ENCODE measurements around the gene PDIA3.

DNA sequence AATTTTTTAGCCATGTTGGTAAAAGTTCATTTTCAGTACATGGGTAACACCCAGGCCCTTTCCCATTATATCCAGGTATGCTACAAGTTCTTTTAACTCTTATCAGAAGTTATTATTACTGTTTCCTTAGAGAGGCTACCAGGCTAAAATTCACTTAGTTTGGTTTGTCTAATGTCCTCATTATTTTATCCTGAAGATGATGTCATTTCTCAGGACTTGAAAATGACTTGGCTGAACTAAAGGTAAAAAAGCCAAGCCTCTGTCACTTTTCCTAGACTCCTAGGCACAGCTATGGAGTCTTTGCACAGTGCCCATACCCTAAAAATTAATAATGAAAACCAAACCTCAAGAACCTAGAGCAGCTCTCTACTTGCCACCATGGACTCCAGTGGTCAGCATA is 26.4 kb downstream of the PDIA3 start:
- no peak for TF ChIP-seq SIN3A (IDR thresholded peaks at IDR 0.05; ENCODE audit: borderline replicate concordance, insufficient read depth, low read length)
- no peak for TF ChIP-seq TAF1 (IDR thresholded peaks at IDR 0.05; ENCODE audit: borderline replicate concordance, insufficient read depth, low read length)
- no peak for TF ChIP-seq POLR2AphosphoS5 (IDR thresholded peaks at IDR 0.05; ENCODE audit: low read depth, low read length)
- TF ChIP-seq, protein P1, sequence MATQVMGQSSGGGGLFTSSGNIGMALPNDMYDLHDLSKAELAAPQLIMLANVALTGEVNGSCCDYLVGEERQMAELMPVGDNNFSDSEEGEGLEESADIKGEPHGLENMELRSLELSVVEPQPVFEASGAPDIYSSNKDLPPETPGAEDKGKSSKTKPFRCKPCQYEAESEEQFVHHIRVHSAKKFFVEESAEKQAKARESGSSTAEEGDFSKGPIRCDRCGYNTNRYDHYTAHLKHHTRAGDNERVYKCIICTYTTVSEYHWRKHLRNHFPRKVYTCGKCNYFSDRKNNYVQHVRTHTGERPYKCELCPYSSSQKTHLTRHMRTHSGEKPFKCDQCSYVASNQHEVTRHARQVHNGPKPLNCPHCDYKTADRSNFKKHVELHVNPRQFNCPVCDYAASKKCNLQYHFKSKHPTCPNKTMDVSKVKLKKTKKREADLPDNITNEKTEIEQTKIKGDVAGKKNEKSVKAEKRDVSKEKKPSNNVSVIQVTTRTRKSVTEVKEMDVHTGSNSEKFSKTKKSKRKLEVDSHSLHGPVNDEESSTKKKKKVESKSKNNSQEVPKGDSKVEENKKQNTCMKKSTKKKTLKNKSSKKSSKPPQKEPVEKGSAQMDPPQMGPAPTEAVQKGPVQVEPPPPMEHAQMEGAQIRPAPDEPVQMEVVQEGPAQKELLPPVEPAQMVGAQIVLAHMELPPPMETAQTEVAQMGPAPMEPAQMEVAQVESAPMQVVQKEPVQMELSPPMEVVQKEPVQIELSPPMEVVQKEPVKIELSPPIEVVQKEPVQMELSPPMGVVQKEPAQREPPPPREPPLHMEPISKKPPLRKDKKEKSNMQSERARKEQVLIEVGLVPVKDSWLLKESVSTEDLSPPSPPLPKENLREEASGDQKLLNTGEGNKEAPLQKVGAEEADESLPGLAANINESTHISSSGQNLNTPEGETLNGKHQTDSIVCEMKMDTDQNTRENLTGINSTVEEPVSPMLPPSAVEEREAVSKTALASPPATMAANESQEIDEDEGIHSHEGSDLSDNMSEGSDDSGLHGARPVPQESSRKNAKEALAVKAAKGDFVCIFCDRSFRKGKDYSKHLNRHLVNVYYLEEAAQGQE (IDR thresholded peaks at IDR 0.05; ENCODE audit: insufficient read depth in 1 of 2, low read depth in 2 of 2, low read length in 2 of 2), result no peak
- no peak for TF ChIP-seq FOXP2 (optimal IDR thresholded peaks at IDR 0.05; ENCODE audit: borderline replicate concordance, extremely low read depth, extremely low read length, insufficient read depth)
